ENCODE data around the gene TCEAL1. TPM values are rescaled to one million over a fixed set of nuclear protein-coding genes. Genes with fewer than 3 reads are reported as not detected.

TCEAL1 gene
- total and polyA plus RNA-seq, 2 of the 13 experiments (the other 11 are each of a cell fraction or from before 2014, with no cell fraction given) = 11.2 to 14.8 TPM

GRCh38 chrX:103644125-103644524 is 15.3 kb downstream of the TCEAL1 start:
- in situ Hi-C loops (cut with HindIII; ENCODE audit: extremely low pct_ligation_motif_present, low pct_unique_long_range_greater_than_20kb) = no loop called here
- Histone ChIP-seq H3K36me3 (replicated peaks in 1 of 2; ENCODE audit: control insufficient read depth in 1 of 2, insufficient read depth in 2 of 2, low read length in 2 of 2) (no peaks in the 10 kb centered on the region), H4K20me1 (ENCODE audit: insufficient read depth, low read length) (no peaks in the 10 kb centered on the region), H3K9me3 (ENCODE audit: low read length) (no peaks in the 10 kb centered on the region), H2AFZ (ENCODE audit: low read length) (no peak overlapping the region), H3K79me2 (ENCODE audit: insufficient read depth, low read length) (no peaks in the 10 kb centered on the region), H3K27me3 (ENCODE audit: control insufficient read depth in 1 of 2, insufficient read depth in 2 of 2, low read length in 2 of 2) (no peaks in the 10 kb centered on the region), H3K9ac (ENCODE audit: insufficient read depth, low read depth, low read length) (no peak overlapping the region), H3K4me1 (ENCODE audit: insufficient read depth, low read length) (peaks cover 11% of the 10 kb centered on the region), H3K4me3 (replicated peaks in 1 of 3; ENCODE audit: insufficient read depth in 1 of 3, low read depth in 2 of 3, low read length in 3 of 3) (no peak overlapping the region), H3K4me2 (ENCODE audit: low read depth, low read length) (no peak overlapping the region), H3K27ac (ENCODE audit: extremely low read length, insufficient read depth, low read length) (no peak overlapping the region)
- intact Hi-C loops (cut with micrococcal nuclease; ENCODE audit: unreplicated experiment) = no loop called here
- ATAC-seq = no peak
- ChIA-PET CTCF (ENCODE audit: low intra/inter-chr PET ratio, low total read pairs) (no interaction called here), POLR2A (no interaction called here)
- no TSS peak for BruUV-seq (replicated peaks)
- WGBS (ENCODE audit: low lambda C conversion rate) = 0% methylated on average over 1 of the region's 1 CpG
- no peak for DNase-seq (ENCODE audit: low spot score)
- no peak for FAIRE-seq
- TF ChIP-seq NRL (CRISPR knock-in tag; IDR thresholded peaks at IDR 0.05; ENCODE audit: borderline replicate concordance) (no peak), SIN3A (IDR thresholded peaks at IDR 0.05; ENCODE audit: borderline replicate concordance, low read depth, low read length) (no peak), MLXIP (CRISPR knock-in tag; IDR thresholded peaks at IDR 0.05; ENCODE audit: borderline replicate concordance) (no peak), ZNF17 (CRISPR knock-in tag; IDR thresholded peaks at IDR 0.05) (no peak), ZNF563 (CRISPR knock-in tag; IDR thresholded peaks at IDR 0.05) (no peak)

DNA sequence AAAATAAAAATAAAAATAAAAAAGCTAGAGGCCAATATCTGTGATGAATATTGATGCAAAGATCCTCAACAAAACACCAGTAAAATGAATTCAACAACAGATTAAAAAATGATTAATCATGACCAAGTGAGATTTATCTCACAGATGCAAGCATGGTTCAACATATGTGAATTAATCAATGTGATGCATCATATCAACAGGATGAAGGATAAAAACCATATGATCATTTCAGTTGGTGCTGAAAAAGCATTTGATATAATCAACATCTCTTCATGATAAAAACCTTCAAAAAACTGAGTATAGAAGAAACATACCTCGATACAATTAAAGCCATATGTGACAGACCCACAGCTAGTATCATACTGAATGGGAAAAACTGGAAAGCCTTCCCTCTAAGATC is 18.9 kb downstream of the TCEAL1 start:
- Histone ChIP-seq H4K20me1 (ENCODE audit: insufficient read depth, low read length) (no peaks in the 10 kb centered on the region), H3K4me1 (ENCODE audit: insufficient read depth, low read length) (peaks cover 11% of the 10 kb centered on the region), H3K27ac (ENCODE audit: extremely low read length, insufficient read depth, low read length) (no peak overlapping the region), H2AFZ (ENCODE audit: low read length) (no peak overlapping the region), H3K4me3 (replicated peaks in 1 of 3; ENCODE audit: insufficient read depth in 1 of 3, low read depth in 2 of 3, low read length in 3 of 3) (no peak overlapping the region), H3K4me2 (ENCODE audit: low read depth, low read length) (no peak overlapping the region), H3K79me2 (ENCODE audit: insufficient read depth, low read length) (no peaks in the 10 kb centered on the region), H3K9ac (ENCODE audit: insufficient read depth, low read depth, low read length) (no peak overlapping the region), H3K27me3 (ENCODE audit: control insufficient read depth in 1 of 2, insufficient read depth in 2 of 2, low read length in 2 of 2) (no peaks in the 10 kb centered on the region), H3K36me3 (replicated peaks in 1 of 2; ENCODE audit: control insufficient read depth in 1 of 2, insufficient read depth in 2 of 2, low read length in 2 of 2) (no peaks in the 10 kb centered on the region), H3K9me3 (ENCODE audit: low read length) (no peaks in the 10 kb centered on the region)
- ATAC-seq (no peak), FAIRE-seq (no peak), DNase-seq (ENCODE audit: low spot score) (no peak)
- in situ Hi-C loops (cut with HindIII; ENCODE audit: extremely low pct_ligation_motif_present, low pct_unique_long_range_greater_than_20kb) (no loop called here), intact Hi-C loops (cut with micrococcal nuclease; ENCODE audit: unreplicated experiment) (no loop called here)
- ChIA-PET CTCF (ENCODE audit: low intra/inter-chr PET ratio, low total read pairs) (no interaction called here), POLR2A (no interaction called here)
- no TSS peak for BruUV-seq (replicated peaks)
- 0% methylated on average over 1 of the region's 1 CpG for WGBS (ENCODE audit: low lambda C conversion rate)
- TF ChIP-seq ZNF550 (CRISPR knock-in tag; IDR thresholded peaks at IDR 0.05; ENCODE audit: borderline replicate concordance) = no peak
- TF ChIP-seq SRSF1 (optimal IDR thresholded peaks at IDR 0.05; ENCODE audit: low read depth, low read length) = no peak
- TF ChIP-seq, protein P1, sequence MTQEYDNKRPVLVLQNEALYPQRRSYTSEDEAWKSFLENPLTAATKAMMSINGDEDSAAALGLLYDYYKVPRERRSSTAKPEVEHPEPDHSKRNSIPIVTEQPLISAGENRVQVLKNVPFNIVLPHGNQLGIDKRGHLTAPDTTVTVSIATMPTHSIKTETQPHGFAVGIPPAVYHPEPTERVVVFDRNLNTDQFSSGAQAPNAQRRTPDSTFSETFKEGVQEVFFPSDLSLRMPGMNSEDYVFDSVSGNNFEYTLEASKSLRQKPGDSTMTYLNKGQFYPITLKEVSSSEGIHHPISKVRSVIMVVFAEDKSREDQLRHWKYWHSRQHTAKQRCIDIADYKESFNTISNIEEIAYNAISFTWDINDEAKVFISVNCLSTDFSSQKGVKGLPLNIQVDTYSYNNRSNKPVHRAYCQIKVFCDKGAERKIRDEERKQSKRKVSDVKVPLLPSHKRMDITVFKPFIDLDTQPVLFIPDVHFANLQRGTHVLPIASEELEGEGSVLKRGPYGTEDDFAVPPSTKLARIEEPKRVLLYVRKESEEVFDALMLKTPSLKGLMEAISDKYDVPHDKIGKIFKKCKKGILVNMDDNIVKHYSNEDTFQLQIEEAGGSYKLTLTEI (CRISPR knock-in tag; conservative IDR thresholded peaks at IDR 0.05) = no peak
- TF ChIP-seq SPEN (CRISPR knock-in tag; IDR thresholded peaks at IDR 0.05; ENCODE audit: low read depth) = no peak
- TF ChIP-seq ZNF570 (CRISPR knock-in tag; IDR thresholded peaks at IDR 0.05; ENCODE audit: borderline replicate concordance) = no peak
- no peak for TF ChIP-seq BHLHE40 (IDR thresholded peaks at IDR 0.05; ENCODE audit: low read length)
- TF ChIP-seq, protein P2, sequence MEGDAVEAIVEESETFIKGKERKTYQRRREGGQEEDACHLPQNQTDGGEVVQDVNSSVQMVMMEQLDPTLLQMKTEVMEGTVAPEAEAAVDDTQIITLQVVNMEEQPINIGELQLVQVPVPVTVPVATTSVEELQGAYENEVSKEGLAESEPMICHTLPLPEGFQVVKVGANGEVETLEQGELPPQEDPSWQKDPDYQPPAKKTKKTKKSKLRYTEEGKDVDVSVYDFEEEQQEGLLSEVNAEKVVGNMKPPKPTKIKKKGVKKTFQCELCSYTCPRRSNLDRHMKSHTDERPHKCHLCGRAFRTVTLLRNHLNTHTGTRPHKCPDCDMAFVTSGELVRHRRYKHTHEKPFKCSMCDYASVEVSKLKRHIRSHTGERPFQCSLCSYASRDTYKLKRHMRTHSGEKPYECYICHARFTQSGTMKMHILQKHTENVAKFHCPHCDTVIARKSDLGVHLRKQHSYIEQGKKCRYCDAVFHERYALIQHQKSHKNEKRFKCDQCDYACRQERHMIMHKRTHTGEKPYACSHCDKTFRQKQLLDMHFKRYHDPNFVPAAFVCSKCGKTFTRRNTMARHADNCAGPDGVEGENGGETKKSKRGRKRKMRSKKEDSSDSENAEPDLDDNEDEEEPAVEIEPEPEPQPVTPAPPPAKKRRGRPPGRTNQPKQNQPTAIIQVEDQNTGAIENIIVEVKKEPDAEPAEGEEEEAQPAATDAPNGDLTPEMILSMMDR (CRISPR knock-in tag; IDR thresholded peaks at IDR 0.05) = no peak
- no peak for TF ChIP-seq ZNF782 (CRISPR knock-in tag; IDR thresholded peaks at IDR 0.05; ENCODE audit: borderline replicate concordance)
